Mucosa of rectum (tissue), 2 donors: Measurements from ENCODE around the gene NEDD8.

Experiments
- H3K27ac ChIP-seq, 2 donors: one replicate each; pipeline ENCODE4 v1.7.0; 2013; ENCODE audit warnings: inconsistent platforms in 2 of 2, low read depth in 2 of 2, low read length in 2 of 2
- H3K27me3 ChIP-seq, 2 donors: one replicate each; pipeline ENCODE4 v1.7.0; 2013; ENCODE audit warnings: low read length in 2 of 2; ENCODE audit not compliant: control insufficient read depth in 2 of 2, insufficient read depth in 2 of 2
- H3K36me3 ChIP-seq, 2 donors: one replicate each; pipeline ENCODE4 v1.7.0; 2013; ENCODE audit warnings: low read length in 2 of 2; ENCODE audit not compliant: control insufficient read depth in 2 of 2, insufficient read depth in 2 of 2
- H3K4me1 ChIP-seq, 2 donors: one replicate each; pipeline ENCODE4 v1.7.0; 2013; ENCODE audit warnings: low read length in 2 of 2, mild to moderate bottlenecking in 1 of 2; ENCODE audit not compliant: control insufficient read depth in 2 of 2, insufficient read depth in 2 of 2
- H3K4me3 ChIP-seq, 2 donors: one replicate each; pipeline ENCODE4 v1.7.0; 2013; ENCODE audit warnings: low read length in 2 of 2
- H3K9ac ChIP-seq, 2 donors: one replicate each; pipeline ENCODE4 v1.7.0; 2013; ENCODE audit warnings: low read length in 2 of 2, low read depth in 1 of 2, mild to moderate bottlenecking in 1 of 2
- H3K9me3 ChIP-seq, 2 donors: one replicate each; pipeline ENCODE4 v1.7.0; 2013; ENCODE audit warnings: low read length in 2 of 2; ENCODE audit not compliant: control insufficient read depth in 2 of 2
- donor health status: healthy.
- donor health status: Normal muscosa, but diverticular disease.

NEDD8 gene

GRCh38 chr14:24237463-24237955 is 5.3 kb upstream of the NEDD8 start:
- Histone ChIP-seq H3K9me3 (no peaks in the 10 kb centered on the region), H3K4me3 (no peak overlapping the region), H3K4me1 (peaks cover 28 to 30% of the 10 kb centered on the region in 2 donors), H3K9ac (no peak overlapping the region), H3K27me3 (no peaks in the 10 kb centered on the region), H3K27ac (no peak overlapping the region), H3K36me3 (peaks cover 53 to 60% of the 10 kb centered on the region in 2 donors)

- Histone ChIP-seq H3K4me1 (peaks cover 26 to 30% of the 10 kb centered on the region in 2 donors), H3K9me3 (no peaks in the 10 kb centered on the region), H3K27me3 (no peaks in the 10 kb centered on the region), H3K4me3 (no peak overlapping the region), H3K36me3 (peaks cover 53 to 60% of the 10 kb centered on the region in 2 donors), H3K27ac (no peak overlapping the region), H3K9ac (no peak overlapping the region)
Observed at GRCh38 chr14:24236689-24237462, 4.7 kb upstream of the NEDD8 start.

DNA sequence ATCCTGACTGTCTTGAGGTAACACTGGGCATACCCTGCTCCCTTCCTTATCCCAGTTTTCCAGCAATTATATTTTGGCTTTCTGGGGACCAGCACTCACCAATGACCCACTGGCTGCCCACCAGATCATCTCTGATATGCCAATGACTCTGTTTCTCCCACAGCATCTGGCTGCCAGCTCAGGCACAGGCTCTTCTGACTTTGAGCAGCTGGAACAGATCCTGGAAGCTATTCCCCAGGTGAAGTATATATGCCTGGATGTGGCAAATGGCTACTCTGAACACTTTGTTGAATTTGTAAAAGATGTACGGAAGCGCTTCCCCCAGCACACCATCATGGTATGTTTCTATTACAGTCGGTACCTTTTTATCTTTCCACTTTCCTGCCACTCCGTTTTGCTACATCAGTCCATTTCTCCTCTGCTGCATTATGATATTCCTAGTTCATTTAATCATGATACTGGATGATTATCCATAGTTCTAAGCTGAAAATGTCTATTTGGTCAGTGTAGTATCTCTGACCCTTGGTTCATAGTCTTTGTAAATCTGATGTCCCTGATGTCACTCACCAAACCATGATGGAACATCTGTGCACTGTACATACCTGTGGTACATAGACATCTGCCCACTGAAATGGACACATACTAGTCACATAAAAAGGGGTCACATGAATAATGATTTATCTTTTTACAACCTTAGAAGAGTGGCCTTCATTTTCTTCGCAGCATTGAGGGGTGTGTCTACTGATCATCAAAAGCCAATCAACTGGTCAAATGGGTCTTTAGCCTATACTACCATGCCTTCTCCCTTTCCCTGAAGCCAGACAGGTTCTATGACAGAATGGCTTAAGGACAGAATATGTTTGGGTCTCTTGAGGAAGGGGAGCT is 3.9 kb upstream of the NEDD8 start:
- Histone ChIP-seq H3K9ac (no peak overlapping the region), H3K36me3 (peaks cover 52 to 59% of the 10 kb centered on the region in 2 donors), H3K4me3 (no peak overlapping the region), H3K9me3 (no peaks in the 10 kb centered on the region), H3K4me1 (peaks cover 28 to 30% of the 10 kb centered on the region in 2 donors), H3K27me3 (no peaks in the 10 kb centered on the region), H3K27ac (no peak overlapping the region)

GRCh38 chr14:24234095-24235005 is 2.2 kb upstream of the NEDD8 start:
- Histone ChIP-seq H3K9ac (no peak overlapping the region), H3K36me3 (peaks cover 36 to 42% of the 10 kb centered on the region in 2 donors), H3K4me3 (no peak overlapping the region), H3K4me1 (peaks cover 18 to 22% of the 10 kb centered on the region in 2 donors), H3K9me3 (no peaks in the 10 kb centered on the region), H3K27ac (no peak overlapping the region), H3K27me3 (no peaks in the 10 kb centered on the region)

- Histone ChIP-seq H3K9ac (no peak overlapping the region), H3K27ac (peak overlapping the region in 1 of 2 donors; percentile 90), H3K4me1 (peaks cover 18 to 20% of the 10 kb centered on the region in 2 donors)
Observed at GRCh38 chr14:24233538-24233866, 1.3 kb upstream of the NEDD8 start.

DNA sequence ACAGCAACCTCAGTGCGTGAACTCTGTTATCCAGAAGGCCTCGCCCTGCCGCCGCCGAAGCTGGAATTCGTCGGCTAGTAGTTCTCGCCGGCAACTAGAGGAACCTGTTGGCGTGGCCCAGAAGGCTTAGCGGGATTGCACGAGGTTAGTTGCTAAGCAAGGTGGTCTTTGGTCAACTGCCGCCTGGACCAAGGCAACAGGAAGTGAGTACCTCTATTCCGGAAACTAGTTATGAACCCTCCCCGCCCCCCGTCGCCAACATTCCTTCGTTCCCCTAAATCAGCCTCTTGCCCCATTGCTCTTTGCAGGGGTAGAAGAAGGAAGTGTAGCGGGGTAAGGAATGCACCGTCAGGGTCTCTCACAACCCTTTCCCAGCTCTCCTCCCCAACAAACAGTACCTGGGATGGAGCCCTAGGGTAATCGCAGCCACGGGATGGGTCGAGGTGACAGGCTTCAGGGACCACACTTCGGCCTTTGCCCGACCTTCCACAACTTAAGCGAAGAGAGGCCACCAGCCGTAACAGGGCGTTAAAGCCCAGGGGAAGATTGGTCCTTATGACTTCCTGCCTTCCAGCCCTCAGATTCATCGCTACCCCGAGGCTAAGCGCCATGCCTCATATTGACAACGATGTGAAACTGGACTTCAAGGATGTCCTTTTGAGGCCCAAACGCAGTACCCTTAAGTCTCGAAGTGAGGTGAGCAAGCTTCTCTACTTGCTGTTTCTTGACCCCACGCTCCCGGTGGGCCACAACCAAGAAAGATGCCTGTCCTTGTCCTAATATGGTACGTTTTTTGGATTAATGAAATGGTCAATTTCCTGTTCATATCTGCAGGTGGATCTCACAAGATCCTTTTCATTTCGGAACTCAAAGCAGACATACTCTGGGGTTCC is 724 bp upstream of the NEDD8 start, which contains the start of gene GMPR2:
Gene GMPR2, plus strand, starts transcription at position 285 of the 893 bp plus-strand sequence. Its CDS starts 325 bp downstream, at position 610.
- peaks cover 18 to 19% of the 10 kb centered on the region in 2 donors for H3K4me1 ChIP-seq
- peak within 1 kb of the TSS; percentile 59 to 96 for H3K9ac ChIP-seq
- peak within 1 kb of the TSS; percentile 90 to 93 for H3K27ac ChIP-seq
- H3K27me3 ChIP-seq: no peaks in the 10 kb centered on the region
- H3K9me3 ChIP-seq: no peaks in the 10 kb centered on the region
- H3K4me3 ChIP-seq: peak within 1 kb of the TSS; percentile 98
- peaks cover 27 to 32% of the 10 kb centered on the region in 2 donors for H3K36me3 ChIP-seq

More at GRCh38 chr14:24233538-24233866, 1.3 kb upstream of the NEDD8 start:
- Histone ChIP-seq H3K4me3 (peak overlapping the region; percentile 98), H3K9me3 (no peaks in the 10 kb centered on the region), H3K36me3 (peaks cover 33 to 34% of the 10 kb centered on the region in 2 donors), H3K27me3 (no peaks in the 10 kb centered on the region)

DNA sequence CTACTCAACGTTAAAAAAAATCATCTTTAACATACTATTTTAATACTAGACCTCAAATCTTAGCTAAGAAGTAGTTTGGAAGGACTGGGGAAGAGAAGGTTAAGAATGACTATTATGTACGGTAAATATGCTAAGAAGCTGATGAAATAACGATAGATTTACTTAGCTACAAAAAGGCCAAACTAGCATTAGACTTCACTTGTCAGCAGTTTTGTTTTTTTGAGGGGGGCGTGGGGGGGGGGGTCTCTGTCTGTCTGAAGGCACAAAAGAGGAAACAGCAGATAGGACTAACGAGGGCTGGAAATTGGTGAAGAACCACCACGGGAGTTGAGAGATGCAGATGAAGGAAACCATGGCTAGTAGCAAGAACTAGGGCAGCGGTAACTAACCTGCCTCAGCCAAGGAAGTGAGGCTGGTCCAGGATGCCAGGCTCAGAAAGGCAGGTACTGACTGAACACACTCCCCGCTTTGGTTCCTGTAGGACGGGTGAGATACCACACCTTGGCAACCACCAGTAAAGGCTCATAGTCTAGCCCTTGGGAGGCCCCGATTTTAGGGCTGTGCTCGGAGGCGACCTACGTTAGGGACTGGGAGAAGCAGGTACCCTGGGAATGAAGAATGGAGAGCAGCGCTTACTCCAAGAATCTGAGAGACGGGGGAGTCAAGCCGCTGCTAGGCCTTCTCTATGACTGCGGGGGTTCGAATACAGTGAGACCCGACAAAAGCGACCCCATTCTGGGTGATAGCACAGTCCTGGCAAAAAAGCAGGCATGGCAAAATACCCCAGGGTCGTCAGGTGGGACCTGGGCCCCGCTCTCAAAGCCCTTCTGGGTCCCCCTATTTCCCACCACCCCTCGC is 675 bp downstream of the NEDD8 start:
- Histone ChIP-seq H3K9ac (peak overlapping the region; percentile 59 to 96), H3K36me3 (peaks cover 14 to 24% of the 10 kb centered on the region in 2 donors), H3K27me3 (no peaks in the 10 kb centered on the region), H3K4me1 (peaks cover 18 to 19% of the 10 kb centered on the region in 2 donors), H3K4me3 (peak overlapping the region; percentile 98), H3K27ac (peak overlapping the region; percentile 90 to 93), H3K9me3 (no peaks in the 10 kb centered on the region)

DNA sequence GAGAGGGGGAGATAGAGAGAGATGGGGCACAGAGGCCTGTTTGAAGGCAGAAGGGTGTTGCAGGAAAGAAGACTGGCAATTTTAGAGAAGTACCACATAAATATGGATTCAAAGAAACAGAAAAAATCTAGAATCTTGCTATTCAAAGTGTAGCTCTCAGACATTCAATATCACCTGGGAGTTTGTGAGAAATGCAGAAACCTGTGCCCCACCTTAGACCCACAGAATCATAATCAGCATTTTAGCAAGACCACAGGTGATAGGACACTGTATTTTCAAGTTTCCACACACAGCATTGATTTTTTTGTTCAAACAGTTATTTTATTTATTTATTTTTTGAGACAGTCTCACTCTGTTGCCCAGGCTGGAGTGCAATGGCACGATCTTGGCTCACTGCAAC is 3.3 kb downstream of the NEDD8 start:
- no peak overlapping the region for H3K4me3 ChIP-seq
- H3K36me3 ChIP-seq: peaks cover 0 to 10% of the 10 kb centered on the region in 2 donors
- no peak overlapping the region for H3K27ac ChIP-seq
- H3K9ac ChIP-seq: no peak overlapping the region
- no peaks in the 10 kb centered on the region for H3K27me3 ChIP-seq
- peaks cover 16 to 19% of the 10 kb centered on the region in 2 donors for H3K4me1 ChIP-seq
- no peaks in the 10 kb centered on the region for H3K9me3 ChIP-seq
